ENCODE results near the gene TRPC4.
A peak's percentile ranks its signal among the peaks of the same experiment; 100 is the strongest.

DNA sequence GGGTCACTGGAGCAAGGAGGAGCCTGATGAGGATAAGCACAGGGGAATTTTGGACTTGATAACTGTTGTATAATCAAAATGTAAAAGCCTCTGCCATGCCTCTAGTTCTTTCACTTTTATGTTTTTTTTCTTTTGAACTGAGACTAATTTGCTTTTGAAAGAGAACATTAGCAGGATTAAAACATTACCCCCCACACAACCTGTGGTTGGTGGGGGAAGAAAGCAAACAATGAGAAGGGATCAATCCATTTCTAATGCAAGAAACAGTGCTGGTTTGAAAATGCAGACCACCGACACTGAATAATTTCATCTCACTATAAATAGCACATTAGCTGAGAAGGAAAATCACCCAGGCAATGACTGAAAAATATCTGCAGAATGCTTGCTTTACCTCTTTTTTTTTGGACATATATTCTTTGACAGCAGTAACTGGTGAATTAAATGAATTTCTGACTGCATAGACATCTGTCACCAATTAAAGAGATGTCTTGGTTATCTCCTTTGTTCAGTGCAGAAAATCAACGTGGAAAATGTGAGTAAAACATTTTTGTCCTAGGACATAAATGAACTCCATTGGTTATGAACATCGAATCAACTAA lies 48.6 kb upstream of the TRPC4 start:
- TF ChIP-seq, protein P1, sequence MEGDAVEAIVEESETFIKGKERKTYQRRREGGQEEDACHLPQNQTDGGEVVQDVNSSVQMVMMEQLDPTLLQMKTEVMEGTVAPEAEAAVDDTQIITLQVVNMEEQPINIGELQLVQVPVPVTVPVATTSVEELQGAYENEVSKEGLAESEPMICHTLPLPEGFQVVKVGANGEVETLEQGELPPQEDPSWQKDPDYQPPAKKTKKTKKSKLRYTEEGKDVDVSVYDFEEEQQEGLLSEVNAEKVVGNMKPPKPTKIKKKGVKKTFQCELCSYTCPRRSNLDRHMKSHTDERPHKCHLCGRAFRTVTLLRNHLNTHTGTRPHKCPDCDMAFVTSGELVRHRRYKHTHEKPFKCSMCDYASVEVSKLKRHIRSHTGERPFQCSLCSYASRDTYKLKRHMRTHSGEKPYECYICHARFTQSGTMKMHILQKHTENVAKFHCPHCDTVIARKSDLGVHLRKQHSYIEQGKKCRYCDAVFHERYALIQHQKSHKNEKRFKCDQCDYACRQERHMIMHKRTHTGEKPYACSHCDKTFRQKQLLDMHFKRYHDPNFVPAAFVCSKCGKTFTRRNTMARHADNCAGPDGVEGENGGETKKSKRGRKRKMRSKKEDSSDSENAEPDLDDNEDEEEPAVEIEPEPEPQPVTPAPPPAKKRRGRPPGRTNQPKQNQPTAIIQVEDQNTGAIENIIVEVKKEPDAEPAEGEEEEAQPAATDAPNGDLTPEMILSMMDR (IDR thresholded peaks at IDR 0.05; ENCODE audit: poor library complexity, severe bottlenecking): no peak
- no peak for TF ChIP-seq EZH2 (IDR thresholded peaks at IDR 0.05; ENCODE audit: borderline replicate concordance, insufficient read depth, low read length, poor library complexity, severe bottlenecking)
- peak; percentile 20 for TF ChIP-seq POLR2AphosphoS5 (IDR thresholded peaks at IDR 0.05)
- TF ChIP-seq, protein P2, sequence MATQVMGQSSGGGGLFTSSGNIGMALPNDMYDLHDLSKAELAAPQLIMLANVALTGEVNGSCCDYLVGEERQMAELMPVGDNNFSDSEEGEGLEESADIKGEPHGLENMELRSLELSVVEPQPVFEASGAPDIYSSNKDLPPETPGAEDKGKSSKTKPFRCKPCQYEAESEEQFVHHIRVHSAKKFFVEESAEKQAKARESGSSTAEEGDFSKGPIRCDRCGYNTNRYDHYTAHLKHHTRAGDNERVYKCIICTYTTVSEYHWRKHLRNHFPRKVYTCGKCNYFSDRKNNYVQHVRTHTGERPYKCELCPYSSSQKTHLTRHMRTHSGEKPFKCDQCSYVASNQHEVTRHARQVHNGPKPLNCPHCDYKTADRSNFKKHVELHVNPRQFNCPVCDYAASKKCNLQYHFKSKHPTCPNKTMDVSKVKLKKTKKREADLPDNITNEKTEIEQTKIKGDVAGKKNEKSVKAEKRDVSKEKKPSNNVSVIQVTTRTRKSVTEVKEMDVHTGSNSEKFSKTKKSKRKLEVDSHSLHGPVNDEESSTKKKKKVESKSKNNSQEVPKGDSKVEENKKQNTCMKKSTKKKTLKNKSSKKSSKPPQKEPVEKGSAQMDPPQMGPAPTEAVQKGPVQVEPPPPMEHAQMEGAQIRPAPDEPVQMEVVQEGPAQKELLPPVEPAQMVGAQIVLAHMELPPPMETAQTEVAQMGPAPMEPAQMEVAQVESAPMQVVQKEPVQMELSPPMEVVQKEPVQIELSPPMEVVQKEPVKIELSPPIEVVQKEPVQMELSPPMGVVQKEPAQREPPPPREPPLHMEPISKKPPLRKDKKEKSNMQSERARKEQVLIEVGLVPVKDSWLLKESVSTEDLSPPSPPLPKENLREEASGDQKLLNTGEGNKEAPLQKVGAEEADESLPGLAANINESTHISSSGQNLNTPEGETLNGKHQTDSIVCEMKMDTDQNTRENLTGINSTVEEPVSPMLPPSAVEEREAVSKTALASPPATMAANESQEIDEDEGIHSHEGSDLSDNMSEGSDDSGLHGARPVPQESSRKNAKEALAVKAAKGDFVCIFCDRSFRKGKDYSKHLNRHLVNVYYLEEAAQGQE (IDR thresholded peaks at IDR 0.05; ENCODE audit: borderline replicate concordance): peak; percentile 12
- TF ChIP-seq SMC3 (conservative IDR thresholded peaks at IDR 0.05; ENCODE audit: poor library complexity): no peak
- no peak for TF ChIP-seq MXI1 (conservative IDR thresholded peaks at IDR 0.05; ENCODE audit: poor library complexity, severe bottlenecking)
- TF ChIP-seq RAD21 (conservative IDR thresholded peaks at IDR 0.05): peak; percentile 52
